Neutrophil (primary cell): ENCODE results near the gene DCN.

Source experiments
- H3K27ac ChIP-seq: fragments of 200-600 bp; sonication (generic); 2 replicates; pipeline ENCODE4 v1.5.1; 2016; ENCODE audit warnings: mild to moderate bottlenecking, moderate library complexity
- H3K27me3 ChIP-seq: fragments of 200-600 bp; sonication (generic); 2 replicates; pipeline ENCODE4 v1.6.0; 2016; ENCODE audit warnings: mild to moderate bottlenecking
- H3K36me3 ChIP-seq: fragments of 200-600 bp; sonication (generic); 2 replicates; pipeline ENCODE4 v1.5.1; 2017
- H3K4me1 ChIP-seq, 2 experiments: fragments of 200-600 bp in 1 of 2; sonication (generic) in 1 of 2; 1 replicate in 1 of 2; 2 replicates in 1 of 2; pipeline versions ENCODE4 v1.5.1 to v1.6.1; 2013 to 2016; ENCODE audit warnings: low read depth in 1 of 2, low read length in 1 of 2, mild to moderate bottlenecking in 1 of 2, moderate library complexity in 1 of 2; ENCODE audit not compliant: control insufficient read depth in 1 of 2, insufficient read depth in 1 of 2
- H3K4me3 ChIP-seq, 2 experiments: fragments of 200-600 bp in 1 of 2; sonication (generic) in 1 of 2; 1 replicate in 1 of 2; 2 replicates in 1 of 2; pipeline ENCODE4 v1.5.1; 2013 to 2016; ENCODE audit warnings: low read depth in 1 of 2, low read length in 1 of 2, mild to moderate bottlenecking in 1 of 2, moderate library complexity in 1 of 2
- H3K9me3 ChIP-seq: fragments of 200-600 bp; sonication (generic); 2 replicates; pipeline ENCODE4 v1.5.1; 2016
- CTCF ChIP-seq: fragments of 200-600 bp; sonication (generic); IDR thresholded peaks from 2 replicates; pipeline ENCODE4 v1.5.1; 2016; ENCODE audit warnings: antibody characterized with exemption

The DCN gene

DNA sequence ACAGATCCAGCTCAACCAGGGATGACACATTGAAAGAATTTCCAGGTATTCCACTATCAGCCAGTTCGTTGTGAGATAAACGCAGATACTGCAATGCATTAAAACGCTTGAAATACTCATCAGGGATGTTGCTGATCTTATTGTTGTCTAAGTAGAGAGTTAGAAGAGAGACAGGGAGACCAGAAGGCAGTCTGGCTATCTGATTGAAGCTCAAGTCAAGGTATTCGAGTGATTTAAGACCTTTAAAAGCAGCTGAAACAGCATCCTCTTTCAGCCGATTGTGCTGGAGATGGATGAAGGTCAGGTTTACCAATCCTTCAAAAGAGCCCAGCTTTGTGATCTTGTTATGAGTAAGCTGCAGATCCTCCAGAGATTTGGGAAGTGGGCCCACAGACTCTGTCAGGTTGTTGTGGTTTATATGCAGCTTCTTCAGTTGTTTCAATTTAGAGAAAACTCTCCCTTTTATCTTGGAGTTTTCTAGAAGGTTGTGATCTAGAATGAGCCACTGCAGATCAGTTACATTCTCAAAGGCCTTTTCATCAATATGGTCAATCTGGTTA, 74.3 kb downstream of the DCN start:
- TF ChIP-seq CTCF = no peak
- no peaks in the 10 kb centered on the region for H3K4me1 ChIP-seq
- H3K27me3 ChIP-seq = no peaks in the 10 kb centered on the region
- H3K4me3 ChIP-seq = no peak overlapping the region
- H3K27ac ChIP-seq = no peak overlapping the region
- H3K9me3 ChIP-seq = no peaks in the 10 kb centered on the region
- H3K36me3 ChIP-seq = no peaks in the 10 kb centered on the region

GRCh38 chr12:91106283-91106682, 76.3 kb downstream of the DCN start:
- Histone ChIP-seq H3K36me3 (no peaks in the 10 kb centered on the region), H3K9me3 (no peaks in the 10 kb centered on the region), H3K27me3 (no peaks in the 10 kb centered on the region), H3K4me1 (no peaks in the 10 kb centered on the region), H3K4me3 (no peak overlapping the region), H3K27ac (no peak overlapping the region)
- no peak for TF ChIP-seq CTCF

- Histone ChIP-seq H3K4me1 (no peaks in the 10 kb centered on the region), H3K36me3 (no peaks in the 10 kb centered on the region), H3K4me3 (no peak overlapping the region), H3K27me3 (no peaks in the 10 kb centered on the region), H3K27ac (no peak overlapping the region), H3K9me3 (no peaks in the 10 kb centered on the region)
- TF ChIP-seq CTCF = no peak
Observed at GRCh38 chr12:91105807-91106206, 76.8 kb downstream of the DCN start.

GRCh38 chr12:91104812-91105466, 77.7 kb downstream of the DCN start:
- H3K36me3 ChIP-seq = no peaks in the 10 kb centered on the region
- H3K27ac ChIP-seq = no peak overlapping the region
- TF ChIP-seq CTCF = no peak
- no peaks in the 10 kb centered on the region for H3K27me3 ChIP-seq
- no peaks in the 10 kb centered on the region for H3K9me3 ChIP-seq
- H3K4me3 ChIP-seq = no peak overlapping the region
- H3K4me1 ChIP-seq = no peaks in the 10 kb centered on the region

DNA sequence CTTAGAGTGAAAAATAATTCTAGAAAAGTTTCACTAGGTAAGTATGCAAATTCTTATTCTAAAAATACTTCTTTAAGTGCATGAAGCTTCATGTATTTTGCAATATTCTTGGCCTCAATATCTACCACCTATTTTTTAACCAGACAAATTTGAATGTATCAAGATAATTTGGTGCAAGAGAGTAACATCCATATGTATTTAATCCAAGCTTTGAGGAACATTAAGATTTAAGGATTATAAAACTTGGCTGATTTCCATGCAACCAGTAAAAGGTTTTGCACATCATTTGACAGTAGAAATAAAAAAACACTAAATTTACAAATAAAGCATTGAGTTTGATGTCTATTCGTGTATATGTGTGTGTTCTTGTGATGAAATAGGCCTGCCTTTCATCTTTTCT, 79.0 kb downstream of the DCN start:
- no peak overlapping the region for H3K4me3 ChIP-seq
- no peaks in the 10 kb centered on the region for H3K9me3 ChIP-seq
- no peaks in the 10 kb centered on the region for H3K27me3 ChIP-seq
- no peak overlapping the region for H3K27ac ChIP-seq
- no peak for TF ChIP-seq CTCF
- H3K4me1 ChIP-seq = no peaks in the 10 kb centered on the region
- H3K36me3 ChIP-seq = no peaks in the 10 kb centered on the region
